ENCODE data around the gene CELA1. TPM values are rescaled to one million over a fixed set of nuclear protein-coding genes. Genes with fewer than 3 reads are reported as not detected.

The CELA1 gene
- not detected in 2 replicates for total RNA-seq

GRCh38 chr12:51346581-51346980 is at the start of gene CELA1:
TSS of gene CELA1 (minus strand) at chr12:51346679. CDS start at chr12:51346638, 41 bp downstream.
- DNase-seq (ENCODE audit: low read depth, low spot score) = no peak

GRCh38 chr12:51395283-51396230 is 49.1 kb upstream of the CELA1 start:
- no peak for DNase-seq (ENCODE audit: low read depth, low spot score)

- peak; percentile 77 for DNase-seq (ENCODE audit: low read depth, low spot score)
Measured at GRCh38 chr12:51393676-51394545, 47.4 kb upstream of the CELA1 start.

- no peak for DNase-seq (ENCODE audit: low read depth, low spot score)
Measured at GRCh38 chr12:51392556-51393237, 46.2 kb upstream of the CELA1 start.

- no peak for DNase-seq (ENCODE audit: low read depth, low spot score)
Measured at GRCh38 chr12:51391283-51392123, 45.0 kb upstream of the CELA1 start, which contains the start of gene GALNT6. TSS of gene GALNT6 (minus strand) at chr12:51391406. CDS start at chr12:51379781, 11,625 bp downstream.

- DNase-seq (ENCODE audit: low read depth, low spot score) = no peak
Measured at GRCh38 chr12:51390891-51391282, 44.4 kb upstream of the CELA1 start.

GRCh38 chr12:51390457-51390856 is 44.0 kb upstream of the CELA1 start:
- no peak for DNase-seq (ENCODE audit: low read depth, low spot score)

- DNase-seq (ENCODE audit: low read depth, low spot score) = no peak
Measured at GRCh38 chr12:51389302-51389999, 43.0 kb upstream of the CELA1 start.

- no peak for DNase-seq (ENCODE audit: low read depth, low spot score)
Measured at GRCh38 chr12:51388846-51389245, 42.4 kb upstream of the CELA1 start.

- DNase-seq (ENCODE audit: low read depth, low spot score) = no peak
Measured at GRCh38 chr12:51388069-51388799, 41.8 kb upstream of the CELA1 start.

GRCh38 chr12:51386351-51386750 is 39.9 kb upstream of the CELA1 start:
- no peak for DNase-seq (ENCODE audit: low read depth, low spot score)

- no peak for DNase-seq (ENCODE audit: low read depth, low spot score)
Measured at GRCh38 chr12:51383269-51383905, 36.9 kb upstream of the CELA1 start.

GRCh38 chr12:51382173-51382572 is 35.7 kb upstream of the CELA1 start:
- no peak for DNase-seq (ENCODE audit: low read depth, low spot score)

- DNase-seq (ENCODE audit: low read depth, low spot score) = no peak
Measured at GRCh38 chr12:51381226-51382079, 35.0 kb upstream of the CELA1 start.

- no peak for DNase-seq (ENCODE audit: low read depth, low spot score)
Measured at GRCh38 chr12:51379571-51379970, 33.1 kb upstream of the CELA1 start.

GRCh38 chr12:51378749-51379148 is 32.3 kb upstream of the CELA1 start:
- DNase-seq (ENCODE audit: low read depth, low spot score) = no peak

- DNase-seq (ENCODE audit: low read depth, low spot score) = no peak
Measured at GRCh38 chr12:51377099-51377984, 30.9 kb upstream of the CELA1 start.
